Astrocyte (in vitro differentiated cells and primary cell): ENCODE data around the gene OR2J3.

ENCODE experiments used
- CTCF ChIP-seq: IDR thresholded peaks from 2 replicates; pipeline ENCODE4 v1.5.1; 2011; ENCODE audit warnings: low read depth, mild to moderate bottlenecking, inconsistent platforms, low read length, moderate library complexity; ENCODE audit not compliant: insufficient read depth
- EZH2 ChIP-seq: IDR thresholded peaks from 2 replicates; pipeline ENCODE4 v1.6.1; 2012; ENCODE audit warnings: mild to moderate bottlenecking, low read length, inconsistent platforms; ENCODE audit not compliant: insufficient read depth

- no peak for TF ChIP-seq CTCF
- no peak for TF ChIP-seq EZH2
Measured at GRCh38 chr6:29153083-29153482, 45.2 kb downstream of the OR2J3 start.
